H1 (cell line): ENCODE measurements around the gene TAF3.

Experiments used
- BRCA1 ChIP-seq: IDR thresholded peaks from 2 replicates; pipeline ENCODE4 v1.6.1; 2012; ENCODE audit warnings: low read depth, low read length, improper control_type of control experiment
- CEBPB ChIP-seq: IDR thresholded peaks from 2 replicates; pipeline ENCODE4 v1.6.1; 2012; ENCODE audit warnings: low read depth, low read length
- NRF1 ChIP-seq: IDR thresholded peaks from 2 replicates; pipeline ENCODE4 v1.6.1; 2011; ENCODE audit warnings: mild to moderate bottlenecking, low read depth, low read length, improper control_type of control experiment
- POLR2A ChIP-seq, 2 experiments: IDR thresholded peaks; 1 replicate in 1 of 2; 2 replicates in 1 of 2; pipeline ENCODE4 v1.6.1; 2011; ENCODE audit warnings: low read depth in 2 of 2, low read length in 2 of 2, mild to moderate bottlenecking in 2 of 2; ENCODE audit errors: control extremely low read depth in 1 of 2
- RBBP5 ChIP-seq: IDR thresholded peaks from 2 replicates; pipeline ENCODE4 v1.7.1; 2012; ENCODE audit warnings: low read depth, mild to moderate bottlenecking, inconsistent platforms, low read length, moderate library complexity, borderline replicate concordance
- RNF2 ChIP-seq: fragments of 200-900, 300-1000 bp; sonication (generic); IDR thresholded peaks from 2 replicates; pipeline ENCODE4 v1.7.1; 2016; ENCODE audit warnings: borderline replicate concordance, low read depth, mild to moderate bottlenecking, antibody characterized with exemption, low read length; ENCODE audit not compliant: poor library complexity, severe bottlenecking; ENCODE audit errors: missing control alignments
- SIN3A ChIP-seq, 2 experiments: IDR thresholded peaks in 1 of 2; conservative IDR thresholded peaks in 1 of 2; 2 replicates each; pipeline ENCODE4 v1.6.1; 2011 to 2012; ENCODE audit warnings: low read length in 2 of 2, improper control_type of control experiment in 1 of 2, low read depth in 1 of 2, mild to moderate bottlenecking in 1 of 2
- TF ChIP-seq, protein P1 (sequence below), 3 experiments: IDR thresholded peaks; 1 replicate in 2 of 3; 2 replicates in 1 of 3; pipeline versions ENCODE4 v1.5.1 to v1.6.1; 2011; ENCODE audit warnings: low read length in 3 of 3, mild to moderate bottlenecking in 3 of 3, inconsistent platforms in 2 of 3, low read depth in 1 of 3, moderate library complexity in 1 of 3; ENCODE audit not compliant: insufficient read depth in 1 of 3; ENCODE audit errors: control extremely low read depth in 1 of 3

DNA sequence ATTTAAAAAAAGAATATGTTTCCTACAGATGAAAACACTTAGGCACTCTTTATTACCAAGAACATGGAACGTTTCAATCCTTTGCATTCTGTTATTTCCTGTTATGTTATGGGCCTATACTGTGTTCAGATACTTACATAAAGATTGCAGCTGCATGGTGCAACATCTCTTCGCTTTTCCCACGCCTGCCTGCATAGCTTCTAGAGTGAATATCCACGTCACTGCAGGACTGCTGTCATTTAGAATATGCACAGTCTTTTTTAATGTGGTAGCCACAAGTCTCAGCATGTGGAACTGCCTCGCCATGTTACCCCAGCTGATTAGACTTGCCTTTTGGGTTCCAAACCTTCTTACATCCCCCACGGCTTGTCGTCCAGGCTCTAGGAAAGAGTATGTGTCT lies 166.6 kb downstream of the TAF3 start:
- TF ChIP-seq RBBP5 (no peak), POLR2A (IDR thresholded peaks at IDR 0.05; ENCODE audit: control extremely low read depth in 1 of 2, low read depth in 2 of 2, low read length in 2 of 2) (no peak), SIN3A (conservative IDR thresholded peaks at IDR 0.05 in 1 of 2, IDR thresholded peaks at IDR 0.05 in 1 of 2; ENCODE audit: low read depth in 1 of 2, low read length in 2 of 2) (no peak), CEBPB (no peak), BRCA1 (no peak), RNF2 (no peak), NRF1 (no peak)
- TF ChIP-seq, protein P1, sequence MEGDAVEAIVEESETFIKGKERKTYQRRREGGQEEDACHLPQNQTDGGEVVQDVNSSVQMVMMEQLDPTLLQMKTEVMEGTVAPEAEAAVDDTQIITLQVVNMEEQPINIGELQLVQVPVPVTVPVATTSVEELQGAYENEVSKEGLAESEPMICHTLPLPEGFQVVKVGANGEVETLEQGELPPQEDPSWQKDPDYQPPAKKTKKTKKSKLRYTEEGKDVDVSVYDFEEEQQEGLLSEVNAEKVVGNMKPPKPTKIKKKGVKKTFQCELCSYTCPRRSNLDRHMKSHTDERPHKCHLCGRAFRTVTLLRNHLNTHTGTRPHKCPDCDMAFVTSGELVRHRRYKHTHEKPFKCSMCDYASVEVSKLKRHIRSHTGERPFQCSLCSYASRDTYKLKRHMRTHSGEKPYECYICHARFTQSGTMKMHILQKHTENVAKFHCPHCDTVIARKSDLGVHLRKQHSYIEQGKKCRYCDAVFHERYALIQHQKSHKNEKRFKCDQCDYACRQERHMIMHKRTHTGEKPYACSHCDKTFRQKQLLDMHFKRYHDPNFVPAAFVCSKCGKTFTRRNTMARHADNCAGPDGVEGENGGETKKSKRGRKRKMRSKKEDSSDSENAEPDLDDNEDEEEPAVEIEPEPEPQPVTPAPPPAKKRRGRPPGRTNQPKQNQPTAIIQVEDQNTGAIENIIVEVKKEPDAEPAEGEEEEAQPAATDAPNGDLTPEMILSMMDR (IDR thresholded peaks at IDR 0.05; ENCODE audit: control extremely low read depth in 1 of 3, insufficient read depth in 1 of 3, low read depth in 1 of 3, low read length in 3 of 3): no peak
